HG02852 (cell line): ENCODE data around the gene PTPN23.
A peak's percentile ranks its signal among the peaks of the same experiment; 100 is the strongest.
"Not testable (repeated sequence)": the region's sequence is repeated elsewhere in the genome, so short reads cannot be mapped to it uniquely, and the experiment has no call there.

ENCODE experiments used
- ATAC-seq: cut with Tn5 transposase; IDR thresholded peaks from one replicate; pipeline ENCODE4 v1.9.1; 2021; ENCODE audit warnings: mild to moderate bottlenecking, moderate library complexity; ENCODE audit not compliant: unreplicated experiment

PTPN23 gene

GRCh38 chr3:47380601-47381316 is at the start of gene PTPN23:
TSS of gene PTPN23 (plus strand) at chr3:47381021. CDS start at chr3:47381097, 76 bp downstream.
- ATAC-seq: peak; percentile 71

GRCh38 chr3:47333907-47334306 is 46.9 kb upstream of the PTPN23 start:
- no peak for ATAC-seq

- ATAC-seq: no peak
Observed at GRCh38 chr3:47337656-47338055, 43.2 kb upstream of the PTPN23 start.

- no peak for ATAC-seq
Observed at GRCh38 chr3:47339951-47340350, 40.9 kb upstream of the PTPN23 start.

GRCh38 chr3:47340866-47341265 is 40.0 kb upstream of the PTPN23 start:
- ATAC-seq: no peak

- no peak for ATAC-seq
Observed at GRCh38 chr3:47342151-47342550, 38.7 kb upstream of the PTPN23 start.

GRCh38 chr3:47342812-47343211 is 38.0 kb upstream of the PTPN23 start:
- ATAC-seq: no peak

GRCh38 chr3:47343471-47343971 is 37.3 kb upstream of the PTPN23 start:
- no peak for ATAC-seq

- ATAC-seq: no peak
Observed at GRCh38 chr3:47344971-47345370, 35.9 kb upstream of the PTPN23 start.

- ATAC-seq: peak; percentile 81
Observed at GRCh38 chr3:47347217-47347801, 33.5 kb upstream of the PTPN23 start.

GRCh38 chr3:47348411-47349154 is 32.2 kb upstream of the PTPN23 start:
- no peak for ATAC-seq

- no peak for ATAC-seq
Observed at GRCh38 chr3:47355010-47355409, 25.8 kb upstream of the PTPN23 start.

- no peak for ATAC-seq
Observed at GRCh38 chr3:47356201-47356600, 24.6 kb upstream of the PTPN23 start.

GRCh38 chr3:47359323-47359722 is 21.5 kb upstream of the PTPN23 start:
- ATAC-seq: no peak

GRCh38 chr3:47360110-47360517 is 20.7 kb upstream of the PTPN23 start:
- ATAC-seq: not testable (repeated sequence)

- no peak for ATAC-seq
Observed at GRCh38 chr3:47362701-47363100, 18.1 kb upstream of the PTPN23 start.

GRCh38 chr3:47365213-47366153 is 15.3 kb upstream of the PTPN23 start:
- ATAC-seq: no peak

- ATAC-seq: no peak
Observed at GRCh38 chr3:47366833-47367232, 14.0 kb upstream of the PTPN23 start.

GRCh38 chr3:47367631-47368030 is 13.2 kb upstream of the PTPN23 start:
- ATAC-seq: no peak

GRCh38 chr3:47370020-47370419 is 10.8 kb upstream of the PTPN23 start:
- not testable (repeated sequence) for ATAC-seq
